DOHH2 (cell line): ENCODE results near the gene PTPRN2.

ENCODE experiments used
- H3F3A ChIP-seq: fragments of 200-600 bp; sonication (generic), shearing (Covaris generic); 2 replicates; pipeline ENCODE4 v1.6.0; 2016; ENCODE audit warnings: antibody characterized with exemption, mild to moderate bottlenecking; ENCODE audit not compliant: control insufficient read depth, insufficient read depth
- H3K27ac ChIP-seq: fragments of 200-600 bp; sonication (generic); 2 replicates; pipeline ENCODE4 v1.5.1; 2014; ENCODE audit warnings: low read depth, mild to moderate bottlenecking, low read length, moderate library complexity
- H3K27me3 ChIP-seq: fragments of 200-600 bp; sonication (generic); 2 replicates; pipeline ENCODE4 v1.6.1; 2014; ENCODE audit warnings: mild to moderate bottlenecking, low read length, mixed read lengths; ENCODE audit not compliant: control insufficient read depth
- H3K36me3 ChIP-seq: fragments of 200-600 bp; sonication (generic); 2 replicates; pipeline ENCODE4 v1.6.1; 2014; ENCODE audit warnings: mild to moderate bottlenecking, low read length, moderate library complexity, mixed read lengths; ENCODE audit not compliant: control insufficient read depth
- H3K4me1 ChIP-seq: fragments of 200-600 bp; sonication (generic); 2 replicates; pipeline ENCODE4 v1.6.1; 2014; ENCODE audit warnings: mild to moderate bottlenecking, low read length, mixed read lengths; ENCODE audit not compliant: control insufficient read depth
- H3K4me2 ChIP-seq: fragments of 200-600 bp; sonication (generic); 2 replicates; pipeline ENCODE4 v1.6.0; 2014; ENCODE audit warnings: mild to moderate bottlenecking, low read length, moderate library complexity
- H3K4me3 ChIP-seq: fragments of 200-600 bp; sonication (generic); 2 replicates; pipeline ENCODE4 v1.5.1; 2014; ENCODE audit warnings: mild to moderate bottlenecking, low read length, mixed read lengths
- H3K79me2 ChIP-seq: fragments of 200-600 bp; sonication (generic); 2 replicates; pipeline ENCODE4 v1.6.1; 2014; ENCODE audit warnings: mild to moderate bottlenecking, low read length, mixed read lengths; ENCODE audit not compliant: control insufficient read depth
- H3K9me2 ChIP-seq: fragments of 200-600 bp; sonication (generic); replicated peaks from 2 replicates; pipeline ENCODE4 v1.6.1; 2014; ENCODE audit warnings: mild to moderate bottlenecking, low read length, mixed read lengths; ENCODE audit not compliant: control insufficient read depth
- H3K9me3 ChIP-seq: fragments of 200-600 bp; sonication (generic); 2 replicates; pipeline ENCODE4 v1.6.1; 2014; ENCODE audit warnings: antibody characterized with exemption, low read length, mixed read lengths; ENCODE audit not compliant: control insufficient read depth, insufficient read depth
- H4K20me1 ChIP-seq: fragments of 200-600 bp; sonication (generic); 2 replicates; pipeline ENCODE4 v1.6.0; 2014; ENCODE audit warnings: low read depth, mild to moderate bottlenecking, antibody characterized with exemption, low read length, moderate library complexity; ENCODE audit not compliant: control insufficient read depth, insufficient read depth
- EZH2phosphoT487 ChIP-seq: fragments of 200-600 bp; sonication (generic); IDR thresholded peaks from 2 replicates; pipeline ENCODE4 v1.6.1; 2017; ENCODE audit warnings: borderline replicate concordance, mild to moderate bottlenecking, antibody characterized with exemption, low read length, moderate library complexity, mixed read lengths
- TF ChIP-seq, protein P1 (sequence below): fragments of 200-600 bp; sonication (generic); IDR thresholded peaks from one replicate; pipeline ENCODE4 v1.5.1; 2014; ENCODE audit warnings: antibody characterized with exemption, mild to moderate bottlenecking, low read depth, low read length; ENCODE audit not compliant: poor library complexity, severe bottlenecking

Gene PTPRN2

DNA sequence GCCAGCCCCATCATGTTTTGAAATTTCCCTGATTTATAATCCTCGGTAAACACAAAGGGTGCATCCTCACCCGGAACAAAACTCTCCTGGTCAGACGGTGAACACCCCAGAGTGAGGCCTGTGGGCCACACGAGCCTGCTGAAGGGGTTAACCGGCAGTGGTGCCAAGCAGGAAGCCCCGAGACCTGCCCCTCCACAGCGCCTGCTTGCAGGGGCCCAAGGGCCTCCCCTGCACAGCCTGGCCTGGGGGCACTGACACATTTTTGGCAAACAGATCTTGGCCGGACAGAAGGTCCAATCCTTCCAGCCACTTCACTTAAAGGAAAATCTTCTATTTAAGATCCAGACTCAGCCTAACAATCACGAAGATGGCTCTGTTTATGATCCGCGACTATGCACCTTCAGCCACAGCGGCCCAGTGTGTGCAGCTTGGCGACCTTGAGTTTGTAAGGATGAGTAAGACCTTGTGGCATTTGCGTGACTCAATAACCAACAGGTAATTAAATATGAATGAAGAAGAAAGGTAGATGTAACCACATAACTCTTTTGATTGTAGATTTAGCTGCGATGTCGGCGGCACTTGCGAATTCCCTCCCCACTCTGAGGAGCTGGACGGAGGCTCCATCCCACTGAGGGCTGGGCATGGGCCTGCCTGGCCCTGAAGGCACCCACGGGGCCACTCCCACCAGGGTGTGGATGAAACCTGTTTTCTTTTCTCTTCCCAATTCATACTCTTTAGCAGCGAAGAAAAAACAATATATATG, 922.6 kb downstream of the PTPRN2 start:
- Histone ChIP-seq H3K27ac (no peak overlapping the region), H3K27me3 (no peaks in the 10 kb centered on the region), H3K4me2 (no peak overlapping the region), H3K36me3 (no peaks in the 10 kb centered on the region), H3K9me2 (no peaks in the 10 kb centered on the region), H3F3A (no peaks in the 10 kb centered on the region), H3K9me3 (no peaks in the 10 kb centered on the region), H4K20me1 (no peaks in the 10 kb centered on the region), H3K4me1 (peaks cover 25% of the 10 kb centered on the region), H3K4me3 (no peak overlapping the region), H3K79me2 (no peaks in the 10 kb centered on the region)
- TF ChIP-seq, protein P1, sequence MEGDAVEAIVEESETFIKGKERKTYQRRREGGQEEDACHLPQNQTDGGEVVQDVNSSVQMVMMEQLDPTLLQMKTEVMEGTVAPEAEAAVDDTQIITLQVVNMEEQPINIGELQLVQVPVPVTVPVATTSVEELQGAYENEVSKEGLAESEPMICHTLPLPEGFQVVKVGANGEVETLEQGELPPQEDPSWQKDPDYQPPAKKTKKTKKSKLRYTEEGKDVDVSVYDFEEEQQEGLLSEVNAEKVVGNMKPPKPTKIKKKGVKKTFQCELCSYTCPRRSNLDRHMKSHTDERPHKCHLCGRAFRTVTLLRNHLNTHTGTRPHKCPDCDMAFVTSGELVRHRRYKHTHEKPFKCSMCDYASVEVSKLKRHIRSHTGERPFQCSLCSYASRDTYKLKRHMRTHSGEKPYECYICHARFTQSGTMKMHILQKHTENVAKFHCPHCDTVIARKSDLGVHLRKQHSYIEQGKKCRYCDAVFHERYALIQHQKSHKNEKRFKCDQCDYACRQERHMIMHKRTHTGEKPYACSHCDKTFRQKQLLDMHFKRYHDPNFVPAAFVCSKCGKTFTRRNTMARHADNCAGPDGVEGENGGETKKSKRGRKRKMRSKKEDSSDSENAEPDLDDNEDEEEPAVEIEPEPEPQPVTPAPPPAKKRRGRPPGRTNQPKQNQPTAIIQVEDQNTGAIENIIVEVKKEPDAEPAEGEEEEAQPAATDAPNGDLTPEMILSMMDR, result no peak
- no peak for TF ChIP-seq EZH2phosphoT487

GRCh38 chr7:157664034-157664433, 923.6 kb downstream of the PTPRN2 start:
- Histone ChIP-seq H3K36me3 (no peaks in the 10 kb centered on the region), H3K9me2 (no peaks in the 10 kb centered on the region), H3K9me3 (no peaks in the 10 kb centered on the region), H3K4me3 (no peak overlapping the region), H3K4me1 (peaks cover 19% of the 10 kb centered on the region), H3K27me3 (no peaks in the 10 kb centered on the region), H3K79me2 (no peaks in the 10 kb centered on the region), H3K27ac (no peak overlapping the region), H3K4me2 (no peak overlapping the region), H4K20me1 (no peaks in the 10 kb centered on the region), H3F3A (no peaks in the 10 kb centered on the region)
- no peak for TF ChIP-seq EZH2phosphoT487
- TF ChIP-seq, protein P1, result no peak

- Histone ChIP-seq H3K9me3 (no peaks in the 10 kb centered on the region), H3K4me3 (no peak overlapping the region), H3F3A (no peaks in the 10 kb centered on the region), H4K20me1 (no peaks in the 10 kb centered on the region), H3K27me3 (no peaks in the 10 kb centered on the region), H3K79me2 (no peaks in the 10 kb centered on the region), H3K9me2 (no peaks in the 10 kb centered on the region), H3K27ac (no peak overlapping the region), H3K4me2 (no peak overlapping the region), H3K36me3 (no peaks in the 10 kb centered on the region), H3K4me1 (peaks cover 10% of the 10 kb centered on the region)
- TF ChIP-seq EZH2phosphoT487, result no peak
- TF ChIP-seq, protein P1, result no peak
Observed at GRCh38 chr7:157662981-157663716, 924.5 kb downstream of the PTPRN2 start.
